K562 (cell line): Measurements from ENCODE around the gene UBXN10. TPM values are rescaled to one million over a fixed set of nuclear protein-coding genes. Genes with fewer than 3 reads are reported as not detected.

ENCODE experiments used
- ARHGAP35 ChIP-seq: fragments of 450-650 bp; IDR thresholded peaks from 2 replicates; pipeline ENCODE4 v1.6.1; 2018; ENCODE audit not compliant: partially characterized antibody
- CBX8 ChIP-seq: fragments of 200-600 bp; sonication (generic); IDR thresholded peaks from 2 replicates; pipeline ENCODE4 v1.6.1; 2012; ENCODE audit warnings: borderline replicate concordance, mixed run types, low read depth, mild to moderate bottlenecking, moderate library complexity, mixed read lengths, low read length, control low read depth, inconsistent platforms; ENCODE audit not compliant: poor library complexity, severe bottlenecking; ENCODE audit errors: extremely low read depth
- GABPB2 ChIP-seq: fragments of 250-450 bp; sonication (Bioruptor Pico); conservative IDR thresholded peaks from 2 replicates; pipeline ENCODE4 v1.5.1; 2021; ENCODE audit warnings: mild to moderate bottlenecking
- GTF2A2 ChIP-seq: IDR thresholded peaks from 2 replicates; pipeline ENCODE4 v1.6.1; 2016; ENCODE audit warnings: mild to moderate bottlenecking, missing genetic modification characterization, missing compliant biosample characterization
- HBP1 ChIP-seq: fragments of 450-650 bp; formaldehyde crosslinking; IDR thresholded peaks from 2 replicates; pipeline ENCODE4 v1.4.0; 2022; ENCODE audit warnings: missing genetic modification characterization
- HMGN3 ChIP-seq: IDR thresholded peaks from 2 replicates; pipeline ENCODE4 v1.6.1; 2011; ENCODE audit warnings: borderline replicate concordance, low read depth, mild to moderate bottlenecking, mixed read lengths, low read length; ENCODE audit not compliant: insufficient read length; ENCODE audit errors: extremely low read depth
- L3MBTL2 ChIP-seq: fragments of 450-650 bp; IDR thresholded peaks from 2 replicates; pipeline ENCODE4 v1.6.1; 2016; ENCODE audit warnings: mild to moderate bottlenecking, moderate library complexity
- MAZ ChIP-seq, 2 experiments: fragments of 450-650 bp in 1 of 2; sonication (generic) in 1 of 2; formaldehyde crosslinking; IDR thresholded peaks in 1 of 2; conservative IDR thresholded peaks in 1 of 2; 2 replicates each; pipeline versions ENCODE4 v1.4.0 to v1.5.0; 2020; ENCODE audit warnings: mild to moderate bottlenecking in 1 of 2, missing genetic modification reagents in 1 of 2
- MEF2D ChIP-seq: conservative IDR thresholded peaks from 2 replicates; pipeline ENCODE4 v1.6.1; 2016; ENCODE audit warnings: low read depth, missing genetic modification characterization, missing compliant biosample characterization
- MEIS2 ChIP-seq: fragments of 450-650 bp; IDR thresholded peaks from 2 replicates; pipeline ENCODE4 v1.6.1; 2014; ENCODE audit warnings: mild to moderate bottlenecking; ENCODE audit not compliant: partially characterized antibody
- NCOR1 ChIP-seq: fragments of 450-650 bp; IDR thresholded peaks from 2 replicates; pipeline ENCODE4 v1.6.1; 2016; ENCODE audit warnings: mild to moderate bottlenecking, moderate library complexity
- NFRKB ChIP-seq: fragments of 450-650 bp; IDR thresholded peaks from 2 replicates; pipeline ENCODE4 v1.6.1; 2016; ENCODE audit warnings: low read depth
- NFYB ChIP-seq: IDR thresholded peaks from 2 replicates; pipeline ENCODE4 v1.6.1; 2011; ENCODE audit warnings: mild to moderate bottlenecking, moderate library complexity; ENCODE audit not compliant: insufficient read length; ENCODE audit errors: extremely low read depth
- NONO ChIP-seq, 2 experiments: fragments of 200-400 bp in 1 of 2; fragments of 450-650 bp in 1 of 2; formaldehyde crosslinking in 1 of 2; IDR thresholded peaks; 2 replicates each; pipeline ENCODE4 v1.6.1; 2017; ENCODE audit warnings: low read depth in 2 of 2, mild to moderate bottlenecking in 2 of 2, moderate library complexity in 2 of 2, low read length in 1 of 2
- POLR3A ChIP-seq: IDR thresholded peaks from 2 replicates; pipeline ENCODE4 v1.6.1; 2011; ENCODE audit warnings: borderline replicate concordance, mild to moderate bottlenecking, moderate library complexity; ENCODE audit not compliant: insufficient read length, insufficient read depth; ENCODE audit errors: extremely low read depth
- SRSF3 ChIP-seq: fragments of 200-400 bp; formaldehyde crosslinking; IDR thresholded peaks from 2 replicates; pipeline ENCODE4 v1.6.1; 2016; ENCODE audit warnings: mild to moderate bottlenecking, low read length, moderate library complexity; ENCODE audit not compliant: insufficient read depth
- TAF7 ChIP-seq: fragments of 450-650 bp; IDR thresholded peaks from 2 replicates; pipeline ENCODE4 v1.6.1; 2016; ENCODE audit warnings: missing genetic modification characterization, missing compliant biosample characterization
- ZBTB8A ChIP-seq: fragments of 450-650 bp; IDR thresholded peaks from 2 replicates; pipeline ENCODE4 v1.6.1; 2018; ENCODE audit warnings: mild to moderate bottlenecking, moderate library complexity; ENCODE audit not compliant: partially characterized antibody
- ZNF140 ChIP-seq: fragments of 250-450 bp; sonication (Bioruptor Pico); IDR thresholded peaks from 2 replicates; pipeline ENCODE4 v1.8.0; 2021; ENCODE audit warnings: moderate library complexity, mild to moderate bottlenecking, inconsistent platforms
- ZNF584 ChIP-seq: fragments of 200-800 bp; sonication (Bioruptor generic); IDR thresholded peaks from 2 replicates; pipeline ENCODE4 v1.6.1; 2016; ENCODE audit warnings: low read depth, mild to moderate bottlenecking, missing genetic modification characterization, missing compliant biosample characterization
- polyA plus RNA-seq, 8 experiments: library from polyadenylated mRNA; depleted of rRNA in 4 of 8; stranded (reverse) in 5 of 8; unstranded in 3 of 8; fragments of >200 nt; fragmentation: Nextera tagmentation in 2 of 8; fragmentation: Illumina TruSeq in 1 of 8; extraction: Ambion mirVana in 2 of 8; extraction: Trizol in 1 of 8; gene quantifications; 2 replicates each; pipeline versions ENCODE4 v1.2.1 to v1.2.3, GENCODE V29; 2011 to 2014; ENCODE audit warnings: inconsistent platforms in 1 of 8, missing spikeins in 1 of 8
- total RNA-seq, 7 experiments: library from RNA; depleted of rRNA in 6 of 7; stranded (reverse); fragments of >200 nt in 6 of 7; fragmentation: Illumina TruSeq in 2 of 7; extraction: Trizol in 2 of 7; gene quantifications; 2 replicates each; pipeline versions ENCODE4 v1.2.1 to v1.2.3, GENCODE V29; 2011 to 2021; ENCODE audit warnings: low replicate concordance in 1 of 7
- TF ChIP-seq, protein P1 (sequence below): fragments of 250-450 bp; sonication (Bioruptor Pico); IDR thresholded peaks from 2 replicates; pipeline ENCODE4 v1.5.0; 2020; ENCODE audit warnings: mild to moderate bottlenecking
- TF ChIP-seq, protein P2 (sequence below): fragments of 250-450 bp; sonication (Bioruptor Pico); IDR thresholded peaks from 2 replicates; pipeline ENCODE4 v1.4.0; 2020; ENCODE audit warnings: mild to moderate bottlenecking
- TF ChIP-seq, protein P3 (sequence below): fragments of 450-650 bp; IDR thresholded peaks from 2 replicates; pipeline ENCODE4 v1.6.1; 2016; ENCODE audit warnings: borderline replicate concordance

UBXN10 gene
- total and polyA plus RNA-seq, 9 of the 15 experiments (the other 6 are each of a cell fraction or from before 2014, with no cell fraction given) = 10.7 to 17.7 (median 13.6) TPM

- TF ChIP-seq NONO (IDR thresholded peaks at IDR 0.05; ENCODE audit: low read depth in 2 of 2, low read length in 1 of 2) (no peak; a peak in 1 of 4 replicates), ZNF140 (CRISPR knock-in tag) (no peak), ZBTB8A (no peak), HBP1 (CRISPR knock-in tag) (no peak), ARHGAP35 (no peak), GABPB2 (no peak), MAZ (CRISPR knock-in tag; conservative IDR thresholded peaks at IDR 0.05 in 1 of 2, IDR thresholded peaks at IDR 0.05 in 1 of 2) (no peak), ZNF584 (CRISPR knock-in tag) (no peak), MEF2D (peak; percentile 70), SRSF3 (no peak), CBX8 (no peak), POLR3A (no peak), MEIS2 (peak; percentile 70), HMGN3 (no peak), NFYB (no peak), L3MBTL2 (peak; percentile 92), NFRKB (no peak), NCOR1 (peak; percentile 96), TAF7 (no peak), GTF2A2 (tag) (no peak)
- TF ChIP-seq, protein P1, sequence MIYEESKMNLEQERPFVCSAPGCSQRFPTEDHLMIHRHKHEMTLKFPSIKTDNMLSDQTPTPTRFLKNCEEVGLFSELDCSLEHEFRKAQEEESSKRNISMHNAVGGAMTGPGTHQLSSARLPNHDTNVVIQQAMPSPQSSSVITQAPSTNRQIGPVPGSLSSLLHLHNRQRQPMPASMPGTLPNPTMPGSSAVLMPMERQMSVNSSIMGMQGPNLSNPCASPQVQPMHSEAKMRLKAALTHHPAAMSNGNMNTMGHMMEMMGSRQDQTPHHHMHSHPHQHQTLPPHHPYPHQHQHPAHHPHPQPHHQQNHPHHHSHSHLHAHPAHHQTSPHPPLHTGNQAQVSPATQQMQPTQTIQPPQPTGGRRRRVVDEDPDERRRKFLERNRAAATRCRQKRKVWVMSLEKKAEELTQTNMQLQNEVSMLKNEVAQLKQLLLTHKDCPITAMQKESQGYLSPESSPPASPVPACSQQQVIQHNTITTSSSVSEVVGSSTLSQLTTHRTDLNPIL = no peak
- TF ChIP-seq, protein P2, sequence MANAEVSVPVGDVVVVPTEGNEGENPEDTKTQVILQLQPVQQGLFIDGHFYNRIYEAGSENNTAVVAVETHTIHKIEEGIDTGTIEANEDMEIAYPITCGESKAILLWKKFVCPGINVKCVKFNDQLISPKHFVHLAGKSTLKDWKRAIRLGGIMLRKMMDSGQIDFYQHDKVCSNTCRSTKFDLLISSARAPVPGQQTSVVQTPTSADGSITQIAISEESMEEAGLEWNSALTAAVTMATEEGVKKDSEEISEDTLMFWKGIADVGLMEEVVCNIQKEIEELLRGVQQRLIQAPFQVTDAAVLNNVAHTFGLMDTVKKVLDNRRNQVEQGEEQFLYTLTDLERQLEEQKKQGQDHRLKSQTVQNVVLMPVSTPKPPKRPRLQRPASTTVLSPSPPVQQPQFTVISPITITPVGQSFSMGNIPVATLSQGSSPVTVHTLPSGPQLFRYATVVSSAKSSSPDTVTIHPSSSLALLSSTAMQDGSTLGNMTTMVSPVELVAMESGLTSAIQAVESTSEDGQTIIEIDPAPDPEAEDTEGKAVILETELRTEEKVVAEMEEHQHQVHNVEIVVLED (CRISPR knock-in tag) = no peak
- TF ChIP-seq, protein P3, sequence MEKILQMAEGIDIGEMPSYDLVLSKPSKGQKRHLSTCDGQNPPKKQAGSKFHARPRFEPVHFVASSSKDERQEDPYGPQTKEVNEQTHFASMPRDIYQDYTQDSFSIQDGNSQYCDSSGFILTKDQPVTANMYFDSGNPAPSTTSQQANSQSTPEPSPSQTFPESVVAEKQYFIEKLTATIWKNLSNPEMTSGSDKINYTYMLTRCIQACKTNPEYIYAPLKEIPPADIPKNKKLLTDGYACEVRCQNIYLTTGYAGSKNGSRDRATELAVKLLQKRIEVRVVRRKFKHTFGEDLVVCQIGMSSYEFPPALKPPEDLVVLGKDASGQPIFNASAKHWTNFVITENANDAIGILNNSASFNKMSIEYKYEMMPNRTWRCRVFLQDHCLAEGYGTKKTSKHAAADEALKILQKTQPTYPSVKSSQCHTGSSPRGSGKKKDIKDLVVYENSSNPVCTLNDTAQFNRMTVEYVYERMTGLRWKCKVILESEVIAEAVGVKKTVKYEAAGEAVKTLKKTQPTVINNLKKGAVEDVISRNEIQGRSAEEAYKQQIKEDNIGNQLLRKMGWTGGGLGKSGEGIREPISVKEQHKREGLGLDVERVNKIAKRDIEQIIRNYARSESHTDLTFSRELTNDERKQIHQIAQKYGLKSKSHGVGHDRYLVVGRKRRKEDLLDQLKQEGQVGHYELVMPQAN = no peak
These were observed 13.0 kb downstream of the UBXN10 start (continued) for GRCh38 chr1:20198918-20199317.
